ENCODE data around the gene ERBB4.

DNA sequence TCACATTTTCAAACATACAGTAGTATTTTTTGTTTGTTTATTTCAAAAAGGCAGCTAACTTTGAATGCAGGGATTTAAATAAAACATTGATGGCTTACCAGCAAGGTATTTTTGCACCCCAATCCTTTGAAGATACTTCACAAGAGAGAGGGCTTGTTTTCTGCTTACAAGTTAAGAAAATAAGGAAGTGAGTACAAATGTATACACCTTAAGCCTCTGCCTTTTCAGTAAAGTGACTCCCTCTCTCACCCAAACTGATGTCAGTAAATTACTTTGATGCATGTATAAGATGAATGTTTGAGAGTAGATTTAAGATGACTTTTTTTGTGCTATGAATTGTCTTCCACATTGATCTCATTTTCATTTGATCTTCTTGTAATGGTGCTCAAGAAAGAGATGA is 1162.2 kb downstream of the ERBB4 start:
- TF ChIP-seq, protein P1, sequence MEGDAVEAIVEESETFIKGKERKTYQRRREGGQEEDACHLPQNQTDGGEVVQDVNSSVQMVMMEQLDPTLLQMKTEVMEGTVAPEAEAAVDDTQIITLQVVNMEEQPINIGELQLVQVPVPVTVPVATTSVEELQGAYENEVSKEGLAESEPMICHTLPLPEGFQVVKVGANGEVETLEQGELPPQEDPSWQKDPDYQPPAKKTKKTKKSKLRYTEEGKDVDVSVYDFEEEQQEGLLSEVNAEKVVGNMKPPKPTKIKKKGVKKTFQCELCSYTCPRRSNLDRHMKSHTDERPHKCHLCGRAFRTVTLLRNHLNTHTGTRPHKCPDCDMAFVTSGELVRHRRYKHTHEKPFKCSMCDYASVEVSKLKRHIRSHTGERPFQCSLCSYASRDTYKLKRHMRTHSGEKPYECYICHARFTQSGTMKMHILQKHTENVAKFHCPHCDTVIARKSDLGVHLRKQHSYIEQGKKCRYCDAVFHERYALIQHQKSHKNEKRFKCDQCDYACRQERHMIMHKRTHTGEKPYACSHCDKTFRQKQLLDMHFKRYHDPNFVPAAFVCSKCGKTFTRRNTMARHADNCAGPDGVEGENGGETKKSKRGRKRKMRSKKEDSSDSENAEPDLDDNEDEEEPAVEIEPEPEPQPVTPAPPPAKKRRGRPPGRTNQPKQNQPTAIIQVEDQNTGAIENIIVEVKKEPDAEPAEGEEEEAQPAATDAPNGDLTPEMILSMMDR (conservative IDR thresholded peaks at IDR 0.05; ENCODE audit: low read length), result no peak
- TF ChIP-seq EZH2phosphoT487 (IDR thresholded peaks at IDR 0.05; ENCODE audit: borderline replicate concordance), result no peak
